B cell (primary cell): Measurements from ENCODE around the gene MANEA. TPM values are rescaled to one million over a fixed set of nuclear protein-coding genes. Genes with fewer than 3 reads are reported as not detected.

Experiments used
- ATAC-seq: fragments of 200-7000 bp; cut with Tn5 transposase; one replicate; pipeline ENCODE4 v1.10.0; 2021; ENCODE audit warnings: low read depth, mild to moderate bottlenecking, moderate number of reproducible peaks, moderate library complexity
- CTCF ChIA-PET: fragments of 350-600 bp; sonication (Branson Sonifier 250); formaldehyde crosslinking; loops from one replicate; lab custom pipeline; 2021; ENCODE audit warnings: antibody characterized with exemption, inconsistent platforms; lab: Charles Lee
- POLR2A ChIA-PET: fragments of 350-600 bp; sonication (Branson Sonifier 250); formaldehyde crosslinking; loops from one replicate; lab custom pipeline; 2021; ENCODE audit warnings: antibody characterized with exemption; lab: Charles Lee
- DNase-seq: peaks from one replicate; pipeline ENCODE4 v3.0.0; 2013
- H2AFZ ChIP-seq: 2 replicates; pipeline ENCODE4 v1.6.1; 2012; ENCODE audit warnings: mild to moderate bottlenecking, low read depth, low read length; ENCODE audit not compliant: insufficient read depth, poor library complexity, severe bottlenecking
- H3K27ac ChIP-seq, 2 donors: 1 replicate in 1 of 2; 2 replicates in 1 of 2; pipeline ENCODE4 v1.5.1; 2012 to 2013; ENCODE audit warnings: low read length in 2 of 2, mild to moderate bottlenecking in 2 of 2, moderate library complexity in 1 of 2
- H3K27me3 ChIP-seq, 4 experiments: fragments of 200-600 bp in 1 of 4; sonication (generic) in 1 of 4; replicated peaks in 1 of 4; 1 replicate in 2 of 4; 2 replicates in 2 of 4; pipeline versions ENCODE4 v1.6.1 to v1.7.0; 2013 to 2016; ENCODE audit warnings: low read length in 3 of 4, mild to moderate bottlenecking in 2 of 4, mixed read lengths in 1 of 4, moderate library complexity in 1 of 4; ENCODE audit not compliant: insufficient read depth in 4 of 4, control insufficient read depth in 3 of 4; ENCODE audit errors: control extremely low read depth in 1 of 4
- H3K36me3 ChIP-seq, 2 experiments: replicated peaks in 1 of 2; 1 replicate in 1 of 2; 2 replicates in 1 of 2; pipeline versions ENCODE4 v1.6.1 to v1.7.1; 2013; ENCODE audit warnings: low read length in 1 of 2; ENCODE audit not compliant: insufficient read depth in 2 of 2, control insufficient read depth in 1 of 2; ENCODE audit errors: control extremely low read depth in 1 of 2, extremely low read depth in 1 of 2
- H3K4me1 ChIP-seq, 2 donors: fragments of 200-600 bp in 1 of 2; sonication (generic) in 1 of 2; 1 replicate in 1 of 2; 2 replicates in 1 of 2; pipeline versions ENCODE4 v1.5.1 to v1.6.1; 2013 to 2017; ENCODE audit warnings: low read length in 2 of 2; ENCODE audit not compliant: control insufficient read depth in 2 of 2, insufficient read depth in 2 of 2
- H3K4me2 ChIP-seq: replicated peaks from 2 replicates; pipeline ENCODE3; 2012; ENCODE audit warnings: mild to moderate bottlenecking, low read depth, low read length; ENCODE audit not compliant: poor library complexity, severe bottlenecking
- H3K4me3 ChIP-seq, 5 experiments: fragments of 200-600 bp in 1 of 5; sonication (generic) in 1 of 5; 1 replicate in 3 of 5; 2 replicates in 2 of 5; pipeline versions ENCODE4 v1.5.1 to v1.7.0; 2011 to 2016; ENCODE audit warnings: low read length in 4 of 5, mild to moderate bottlenecking in 4 of 5, low read depth in 2 of 5, control low read depth in 1 of 5, moderate library complexity in 1 of 5; ENCODE audit not compliant: insufficient read depth in 1 of 5; ENCODE audit errors: control extremely low read depth in 1 of 5, extremely low read depth in 1 of 5
- H3K79me2 ChIP-seq: fragments of 200-600 bp; sonication (generic); one replicate; pipeline ENCODE4 v1.6.0; 2016; ENCODE audit warnings: low read length; ENCODE audit not compliant: control insufficient read depth, insufficient read depth
- H3K9ac ChIP-seq: fragments of 200-600 bp; sonication (generic); 2 replicates; pipeline ENCODE4 v1.6.1; 2017; ENCODE audit warnings: mild to moderate bottlenecking, low read length, moderate library complexity
- H3K9me3 ChIP-seq, 3 donors: one replicate each; pipeline versions ENCODE4 v1.6.1 to v1.7.1; 2013; ENCODE audit warnings: low read length in 2 of 3; ENCODE audit not compliant: control insufficient read depth in 2 of 3, insufficient read depth in 1 of 3; ENCODE audit errors: control extremely low read depth in 1 of 3
- H4K20me1 ChIP-seq: 2 replicates; pipeline ENCODE4 v1.6.0; 2012; ENCODE audit warnings: mild to moderate bottlenecking, low read length; ENCODE audit not compliant: insufficient read depth, control insufficient read depth, poor library complexity, severe bottlenecking
- H3K27ac Mint-ChIP-seq: one replicate; pipeline ENCODE4 v1.8.0; 2021; ENCODE audit warnings: mixed read lengths
- H3K27me3 Mint-ChIP-seq: one replicate; pipeline ENCODE4 v1.8.0; 2021; ENCODE audit warnings: mixed read lengths
- H3K4me1 Mint-ChIP-seq: one replicate; pipeline ENCODE4 v1.8.0; 2021; ENCODE audit warnings: mixed read lengths
- H3K4me3 Mint-ChIP-seq: one replicate; pipeline ENCODE4 v1.8.0; 2021; ENCODE audit warnings: mixed read lengths
- H3K9me3 Mint-ChIP-seq: one replicate; pipeline ENCODE4 v1.8.0; 2022; ENCODE audit warnings: mixed read lengths; ENCODE audit not compliant: insufficient read depth
- EZH2 ChIP-seq: IDR thresholded peaks from 2 replicates; pipeline ENCODE4 v1.6.1; 2012; ENCODE audit warnings: borderline replicate concordance, low read depth, mild to moderate bottlenecking, moderate library complexity, low read length; ENCODE audit not compliant: insufficient read depth, poor library complexity, severe bottlenecking
- WGBS: methylation state at CpG from one replicate; pipeline ENCODE4 v1.1.5; 2013; ENCODE audit warnings: missing lambda C conversion rate; ENCODE audit not compliant: insufficient coverage; 5-methylcytosine and 5-hydroxymethylcytosine counted together
- intact Hi-C: fragments of 100-400 bp; cut with micrococcal nuclease; formaldehyde crosslinking; loops from one replicate; pipeline ENCODE4 v1.10.0; 2022
- polyA plus RNA-seq: library from polyadenylated mRNA; depleted of rRNA; stranded (reverse); fragments of >200 nt; gene quantifications from 2 replicates; pipeline ENCODE4 v1.2.3, GENCODE V29; 2012
- total RNA-seq, 2 donors: library from RNA; stranded (reverse); fragments of 120-200 nt in 1 of 2; gene quantifications; 1 replicate in 1 of 2; 2 replicates in 1 of 2; pipeline versions ENCODE4 v1.2.3 to v1.2.4, GENCODE V29; 2013 to 2022
- TF ChIP-seq, protein P1 (sequence below): fragments of 200-600 bp; IDR thresholded peaks from one replicate; pipeline ENCODE4 v1.8.0; 2022; ENCODE audit warnings: antibody characterized with exemption, mild to moderate bottlenecking

MANEA gene
- total and polyA plus RNA-seq, 2 donors (not counting 1 experiment from before 2014, with no cell fraction given), result 2.4 to 9.0 TPM

DNA sequence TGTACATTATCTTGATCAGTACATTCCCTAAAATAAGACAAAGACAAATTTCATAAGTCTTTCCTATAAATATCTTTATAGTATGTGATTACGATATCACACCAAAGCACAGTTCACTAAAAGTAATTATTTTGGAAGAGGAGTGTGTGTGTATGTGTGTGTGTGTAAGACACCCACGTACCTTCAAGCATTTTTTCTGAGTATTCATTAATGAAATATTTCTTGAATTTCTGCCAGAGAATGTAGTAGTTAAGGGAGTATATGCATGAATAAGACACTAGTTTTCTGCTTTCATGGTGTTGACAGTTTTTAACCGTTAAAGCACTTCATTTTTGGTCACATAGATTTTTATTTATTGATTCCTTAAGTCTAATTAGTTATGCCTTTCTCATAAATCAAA, 36.8 kb downstream of the MANEA start:
- no peak for ATAC-seq
- POLR2A ChIA-PET, result no interaction called here

DNA sequence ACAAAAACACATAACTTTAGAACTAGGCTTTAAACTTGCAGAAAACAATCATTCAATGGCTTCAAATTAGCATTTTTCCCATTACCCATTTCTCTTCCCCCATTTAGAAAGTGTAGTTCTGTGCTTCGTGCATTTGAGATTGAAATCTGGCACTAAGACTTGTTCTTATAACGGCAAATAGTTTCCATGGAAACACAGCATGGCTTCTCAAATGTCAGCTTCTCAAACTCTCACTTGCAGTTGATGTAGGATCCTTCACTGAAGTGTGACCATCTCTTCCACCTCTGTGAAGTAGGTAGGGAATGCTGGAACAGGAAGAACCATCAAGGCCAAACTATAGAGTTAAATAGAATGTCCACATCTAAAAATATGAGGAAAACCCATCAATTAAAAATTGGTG, 52.2 kb downstream of the MANEA start:
- TF ChIP-seq EZH2, result no peak
- TF ChIP-seq, protein P1, sequence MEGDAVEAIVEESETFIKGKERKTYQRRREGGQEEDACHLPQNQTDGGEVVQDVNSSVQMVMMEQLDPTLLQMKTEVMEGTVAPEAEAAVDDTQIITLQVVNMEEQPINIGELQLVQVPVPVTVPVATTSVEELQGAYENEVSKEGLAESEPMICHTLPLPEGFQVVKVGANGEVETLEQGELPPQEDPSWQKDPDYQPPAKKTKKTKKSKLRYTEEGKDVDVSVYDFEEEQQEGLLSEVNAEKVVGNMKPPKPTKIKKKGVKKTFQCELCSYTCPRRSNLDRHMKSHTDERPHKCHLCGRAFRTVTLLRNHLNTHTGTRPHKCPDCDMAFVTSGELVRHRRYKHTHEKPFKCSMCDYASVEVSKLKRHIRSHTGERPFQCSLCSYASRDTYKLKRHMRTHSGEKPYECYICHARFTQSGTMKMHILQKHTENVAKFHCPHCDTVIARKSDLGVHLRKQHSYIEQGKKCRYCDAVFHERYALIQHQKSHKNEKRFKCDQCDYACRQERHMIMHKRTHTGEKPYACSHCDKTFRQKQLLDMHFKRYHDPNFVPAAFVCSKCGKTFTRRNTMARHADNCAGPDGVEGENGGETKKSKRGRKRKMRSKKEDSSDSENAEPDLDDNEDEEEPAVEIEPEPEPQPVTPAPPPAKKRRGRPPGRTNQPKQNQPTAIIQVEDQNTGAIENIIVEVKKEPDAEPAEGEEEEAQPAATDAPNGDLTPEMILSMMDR, result no peak
- no peak overlapping the region for H3K27ac ChIP-seq
- Mint-ChIP-seq H3K27ac (no peak overlapping the region), H3K9me3 (peaks cover 11% of the 10 kb centered on the region), H3K4me3 (no peak overlapping the region), H3K4me1 (no peaks in the 10 kb centered on the region), H3K27me3 (no peaks in the 10 kb centered on the region)
- intact Hi-C loops, result no loop called here
- POLR2A ChIA-PET, result no interaction called here
- no peak overlapping the region for H3K4me2 ChIP-seq
- no peaks in the 10 kb centered on the region for H3K27me3 ChIP-seq
- DNase-seq, result no peak
- ATAC-seq, result no peak
- H3K36me3 ChIP-seq, result no peaks in the 10 kb centered on the region
- CTCF ChIA-PET, result no interaction called here
- H2AFZ ChIP-seq, result no peak overlapping the region
- peaks cover 0 to 10% (median 0%) of the 10 kb centered on the region in 3 donors for H3K9me3 ChIP-seq
- no peaks in the 10 kb centered on the region for H4K20me1 ChIP-seq
- H3K4me3 ChIP-seq, result no peak overlapping the region
- H3K4me1 ChIP-seq, result no peaks in the 10 kb centered on the region
- no peaks in the 10 kb centered on the region for H3K79me2 ChIP-seq
- 100% methylated on average over 1 of the region's 2 CpGs for WGBS
- H3K9ac ChIP-seq, result no peak overlapping the region

More for the DNA sequence above, 36.8 kb downstream of the MANEA start:
- Mint-ChIP-seq H3K4me1 (no peaks in the 10 kb centered on the region), H3K27ac (no peak overlapping the region), H3K4me3 (no peak overlapping the region), H3K9me3 (no peaks in the 10 kb centered on the region), H3K27me3 (peaks cover 4% of the 10 kb centered on the region)
- H3K9me3 ChIP-seq, result no peaks in the 10 kb centered on the region
- WGBS, result no CpG with 5 or more reads among the region's 3 CpGs
- no peaks in the 10 kb centered on the region for H3K4me1 ChIP-seq
- no peak overlapping the region for H3K27ac ChIP-seq
- TF ChIP-seq, protein P1, result no peak
- no peak for TF ChIP-seq EZH2
- CTCF ChIA-PET, result no interaction called here
- no peak overlapping the region for H3K9ac ChIP-seq
- intact Hi-C loops, result no loop called here
- H3K4me3 ChIP-seq, result no peak overlapping the region
- H3K4me2 ChIP-seq, result no peak overlapping the region
- H2AFZ ChIP-seq, result no peak overlapping the region
- H3K36me3 ChIP-seq, result no peaks in the 10 kb centered on the region
- H3K79me2 ChIP-seq, result no peaks in the 10 kb centered on the region
- H3K27me3 ChIP-seq, result no peaks in the 10 kb centered on the region
- H4K20me1 ChIP-seq, result no peaks in the 10 kb centered on the region
- no peak for DNase-seq
